HK-2 (cell line): ENCODE results near the gene URAD.
"Not testable (repeated sequence)": the region's sequence is repeated elsewhere in the genome, so short reads cannot be mapped to it uniquely, and the experiment has no call there.

Experiments
- DNase-seq: peaks from one replicate; pipeline ENCODE4 v3.0.0-alpha.2; 2018; ENCODE audit not compliant: unreplicated experiment

The URAD gene

GRCh38 chr13:27970382-27971235 is 17.9 kb downstream of the URAD start:
- DNase-seq, result no peak

DNA sequence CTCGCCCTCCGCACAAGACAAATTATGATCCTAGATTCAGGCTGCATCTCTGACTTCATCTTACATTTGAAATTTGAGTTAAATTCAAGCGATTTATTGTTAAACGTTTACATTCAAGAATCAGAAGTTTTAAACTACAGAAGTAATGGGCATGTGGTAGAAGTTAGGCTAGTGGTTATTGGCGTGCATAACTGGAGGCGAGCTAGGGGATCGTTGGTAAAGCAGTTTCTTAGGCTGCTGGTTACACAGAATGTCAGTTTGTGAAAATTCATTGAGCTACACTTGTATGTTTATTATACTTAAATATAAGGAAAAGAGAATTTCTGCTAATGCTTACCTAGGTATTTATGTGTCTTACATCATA is 18.6 kb downstream of the URAD start:
- DNase-seq, result no peak

DNA sequence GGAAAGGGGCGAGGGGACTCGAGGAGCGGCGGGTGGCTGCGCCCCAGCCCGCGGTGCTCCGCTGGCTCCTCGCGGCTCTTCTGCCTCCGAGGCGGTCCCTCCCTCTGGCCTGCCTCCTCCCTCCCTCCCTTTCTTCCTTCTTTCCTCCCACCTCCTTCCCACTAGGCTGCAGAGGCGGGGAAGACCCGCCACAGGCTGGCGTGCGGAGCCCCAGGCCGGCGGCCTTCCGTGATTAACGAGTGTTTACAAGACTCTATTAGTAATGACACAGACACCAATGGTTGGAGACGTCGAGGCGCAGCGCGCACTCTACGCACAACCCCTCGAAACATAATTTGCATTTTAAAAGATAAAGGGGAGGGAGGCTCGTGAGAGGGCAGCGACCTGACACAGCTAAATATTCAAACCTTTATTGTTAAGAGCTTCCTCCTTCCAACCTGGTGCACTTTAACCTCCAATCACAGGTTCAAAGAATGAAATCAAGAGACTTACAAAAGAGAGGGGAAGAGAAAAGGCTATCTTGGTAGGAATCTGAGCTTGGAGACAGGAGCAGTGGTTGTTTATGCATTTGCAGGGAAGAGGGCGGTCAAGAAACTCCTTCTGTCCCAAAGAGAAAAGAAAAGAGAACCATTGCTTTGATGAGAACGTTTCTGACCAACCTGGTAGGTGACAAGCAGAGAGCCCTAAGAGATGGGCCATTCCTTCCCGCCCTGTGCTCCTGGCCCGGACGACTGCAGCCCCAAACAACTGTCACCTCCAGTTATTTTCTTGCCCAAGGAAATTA is 19.2 kb downstream of the URAD start, which contains the start of gene CDX2:
CDX2 (minus strand) TSS at position 234 of the 784 bp plus-strand sequence. CDS start 309 bp downstream, outside the sequence.
- DNase-seq, result no peak

- no peak for DNase-seq
Observed at GRCh38 chr13:27968316-27969081, 20.0 kb downstream of the URAD start.

DNA sequence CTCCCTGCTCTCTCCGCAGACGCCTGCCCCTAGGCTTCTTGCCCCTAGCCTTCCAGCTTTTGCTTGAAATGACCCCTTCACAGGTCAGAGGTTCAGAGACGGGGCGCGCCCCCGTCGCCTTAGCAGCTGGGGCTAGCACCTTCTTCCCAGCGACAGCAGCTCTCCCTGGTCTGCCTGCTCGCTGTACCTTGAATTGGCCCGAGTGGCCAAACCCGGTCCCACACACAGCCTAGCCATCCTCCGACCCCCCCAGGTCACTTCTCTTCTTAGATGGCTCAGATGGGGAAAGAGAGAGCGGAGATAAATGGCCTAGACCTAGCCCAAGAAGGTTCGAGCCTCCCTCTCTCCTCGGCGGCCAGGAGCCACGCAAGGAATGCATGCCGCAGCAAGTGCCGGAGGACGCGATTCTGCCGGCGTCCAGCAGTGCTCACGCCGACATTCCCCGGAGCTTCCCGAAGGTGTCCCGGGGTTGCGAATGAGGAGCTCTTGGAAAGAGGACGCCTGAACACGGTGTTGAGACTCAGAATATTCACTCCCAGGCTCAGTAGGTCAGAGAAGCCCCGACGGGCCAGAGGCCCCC is 20.7 kb downstream of the URAD start:
- no peak for DNase-seq

- DNase-seq, result no peak
Observed at GRCh38 chr13:27967203-27967735, 21.2 kb downstream of the URAD start.

GRCh38 chr13:27966641-27967202 is 21.8 kb downstream of the URAD start:
- DNase-seq, result no peak

- DNase-seq, result no peak
Observed at GRCh38 chr13:27965740-27966640, 22.5 kb downstream of the URAD start.

DNA sequence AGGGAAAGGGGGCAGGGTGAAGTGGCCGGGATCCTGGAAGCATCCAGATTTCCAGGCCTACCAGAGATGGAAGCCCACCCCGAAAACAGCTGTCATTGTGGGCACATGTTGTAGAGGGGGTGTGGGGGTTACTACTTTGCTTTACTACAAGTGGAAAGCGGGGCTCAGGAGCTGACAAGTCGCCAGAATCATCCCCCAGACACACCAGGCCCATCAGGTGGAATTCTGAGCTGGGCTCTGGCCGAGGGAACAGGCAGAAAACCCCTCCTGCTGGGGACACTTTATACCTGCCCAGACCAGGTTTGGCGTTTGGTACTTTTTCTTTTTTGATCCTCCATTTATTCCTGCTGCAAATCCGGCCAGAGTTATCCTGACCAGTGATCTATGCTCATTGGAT is 23.2 kb downstream of the URAD start:
- no peak for DNase-seq

- DNase-seq, result no peak
Observed at GRCh38 chr13:27964741-27965323, 23.7 kb downstream of the URAD start.

GRCh38 chr13:27964206-27964605 is 24.3 kb downstream of the URAD start:
- DNase-seq, result not testable (repeated sequence)

DNA sequence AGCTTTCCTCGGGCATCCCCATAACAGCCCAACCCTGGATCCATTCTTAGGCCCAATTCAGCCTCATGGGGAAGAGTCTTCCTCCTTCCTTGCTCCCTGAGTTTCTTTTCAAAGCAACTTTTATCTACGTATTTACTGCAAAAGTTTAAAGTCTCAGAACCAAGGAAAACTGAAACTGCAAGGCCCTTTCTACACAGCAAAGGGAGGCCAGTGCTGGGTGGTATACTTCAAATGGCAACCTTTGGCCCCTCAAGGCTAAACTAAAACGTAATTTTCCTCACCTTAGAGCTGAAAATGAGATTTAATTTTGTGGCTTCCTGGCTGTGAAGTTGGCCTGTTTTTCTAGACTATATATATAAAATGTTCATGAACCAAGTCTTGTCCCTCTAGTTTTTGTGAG is 25.0 kb downstream of the URAD start:
- DNase-seq, result no peak

DNA sequence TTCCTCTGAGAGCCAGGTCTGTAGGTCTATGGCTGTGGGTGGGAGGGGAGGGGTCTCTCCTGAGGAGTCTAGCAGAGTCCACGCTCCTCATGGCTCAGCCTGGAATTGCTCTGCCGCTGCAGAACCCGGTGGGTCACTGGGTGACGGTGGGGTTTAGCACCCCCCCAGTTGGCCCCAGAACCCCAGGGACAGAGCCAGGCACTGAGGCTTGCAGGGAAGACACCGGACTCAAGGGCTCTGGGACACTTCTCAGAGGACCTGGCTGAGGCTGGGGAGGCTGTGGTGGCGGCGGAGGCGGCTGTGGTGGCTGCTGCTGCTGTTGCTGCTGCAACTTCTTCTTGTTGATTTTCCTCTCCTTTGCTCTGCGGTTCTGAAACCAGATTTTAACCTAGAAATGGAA is 25.5 kb downstream of the URAD start:
- DNase-seq, result no peak

- no peak for DNase-seq
Observed at GRCh38 chr13:27962128-27962841, 26.2 kb downstream of the URAD start.

GRCh38 chr13:27961227-27962085 is 27.0 kb downstream of the URAD start:
- no peak for DNase-seq

GRCh38 chr13:27960362-27961226 is 27.9 kb downstream of the URAD start:
- DNase-seq, result no peak

DNA sequence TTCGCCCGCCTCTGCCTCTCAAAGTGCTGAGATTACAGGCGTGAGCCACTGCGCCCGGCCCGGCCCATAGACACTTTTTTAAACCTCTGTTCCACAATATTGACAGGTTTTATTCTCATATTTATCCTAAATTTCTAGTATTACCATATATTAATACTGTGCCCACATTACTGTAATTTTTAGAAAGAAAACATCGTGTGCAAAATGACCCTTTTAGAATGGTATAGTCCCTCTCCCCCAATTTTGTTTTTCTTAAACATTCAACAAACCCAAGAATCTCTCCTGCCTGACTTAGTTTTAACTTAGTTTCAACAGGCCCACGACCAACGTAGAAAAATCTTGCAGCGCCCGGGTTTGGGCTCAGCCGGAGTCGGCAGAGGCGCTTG is 28.5 kb downstream of the URAD start:
- no peak for DNase-seq
